Rectal smooth muscle tissue (tissue), 1 donor: ENCODE measurements around the gene ZNF500.
"Not testable (repeated sequence)": the region's sequence is repeated elsewhere in the genome, so short reads cannot be mapped to it uniquely, and the experiment has no call there.

Experiments
- H3K27ac ChIP-seq: one replicate; pipeline ENCODE4 v1.7.0; 2013; ENCODE audit warnings: low read depth, low read length, inconsistent platforms
- H3K27me3 ChIP-seq: one replicate; pipeline ENCODE4 v1.7.0; 2013; ENCODE audit warnings: low read length; ENCODE audit not compliant: control insufficient read depth, insufficient read depth
- H3K36me3 ChIP-seq: one replicate; pipeline ENCODE4 v1.7.0; 2013; ENCODE audit warnings: low read length; ENCODE audit not compliant: control insufficient read depth, insufficient read depth
- H3K4me1 ChIP-seq: one replicate; pipeline ENCODE4 v1.7.0; 2013; ENCODE audit warnings: low read length; ENCODE audit not compliant: control insufficient read depth, insufficient read depth
- H3K4me3 ChIP-seq: one replicate; pipeline ENCODE4 v1.7.0; 2013; ENCODE audit warnings: low read length
- H3K9ac ChIP-seq: one replicate; pipeline ENCODE4 v1.7.0; 2013; ENCODE audit warnings: low read length

Gene ZNF500

GRCh38 chr16:4790871-4791270 is 23.9 kb upstream of the ZNF500 start:
- Histone ChIP-seq H3K4me3 (no peak overlapping the region), H3K9ac (no peak overlapping the region), H3K36me3 (no peaks in the 10 kb centered on the region), H3K4me1 (no peaks in the 10 kb centered on the region), H3K27ac (no peak overlapping the region), H3K27me3 (peaks cover 3% of the 10 kb centered on the region)

DNA sequence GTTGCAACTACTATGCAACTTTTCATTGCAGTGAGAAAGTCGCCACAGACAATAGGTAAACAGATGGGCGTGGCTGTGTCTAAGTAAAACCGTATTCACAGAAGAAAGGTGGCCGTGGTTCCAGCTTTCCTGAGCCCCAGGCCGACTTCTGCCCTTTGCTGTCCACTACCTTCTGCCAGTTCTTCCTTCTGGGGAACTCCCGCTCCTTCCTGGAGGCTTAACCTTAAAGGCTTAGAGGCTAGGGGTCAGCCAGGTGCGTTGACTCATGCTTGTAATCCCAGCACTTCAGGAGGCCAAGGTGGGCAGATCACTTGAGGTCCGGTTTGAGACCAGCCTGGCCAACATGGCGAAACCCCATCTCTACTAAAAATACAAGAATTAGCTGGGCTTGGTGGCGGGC is 23.3 kb upstream of the ZNF500 start:
- Histone ChIP-seq H3K27ac (no peak overlapping the region), H3K36me3 (no peaks in the 10 kb centered on the region), H3K4me1 (no peaks in the 10 kb centered on the region), H3K27me3 (peaks cover 3% of the 10 kb centered on the region), H3K9ac (no peak overlapping the region), H3K4me3 (no peak overlapping the region)

DNA sequence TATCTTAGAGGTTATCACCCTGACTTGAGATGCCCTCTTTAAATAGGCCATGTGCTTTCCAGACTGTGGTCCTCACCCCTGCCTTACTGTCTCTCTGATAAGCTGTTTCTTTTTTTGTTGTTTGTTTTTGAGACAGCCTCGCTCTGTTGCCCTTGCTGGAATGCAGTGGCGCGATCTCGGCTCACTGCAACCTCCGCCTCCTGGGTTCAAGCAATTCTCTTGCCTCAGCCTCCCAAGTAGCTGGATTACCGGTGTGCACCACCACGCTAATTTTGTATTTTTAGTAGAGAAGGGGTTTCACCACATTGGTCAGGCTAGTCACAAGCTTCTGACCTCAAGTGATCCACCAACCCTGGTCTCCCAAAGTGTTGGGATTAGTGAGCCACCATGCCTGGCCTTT is 21.9 kb upstream of the ZNF500 start:
- H3K27ac ChIP-seq = no peak overlapping the region
- H3K27me3 ChIP-seq = peaks cover 3% of the 10 kb centered on the region
- no peak overlapping the region for H3K9ac ChIP-seq
- H3K36me3 ChIP-seq = no peaks in the 10 kb centered on the region
- H3K4me3 ChIP-seq = no peak overlapping the region
- H3K4me1 ChIP-seq = no peaks in the 10 kb centered on the region

GRCh38 chr16:4788489-4788889 is 21.5 kb upstream of the ZNF500 start:
- Histone ChIP-seq H3K4me1 (no peaks in the 10 kb centered on the region), H3K4me3 (no peak overlapping the region), H3K27ac (no peak overlapping the region), H3K9ac (no peak overlapping the region), H3K36me3 (no peaks in the 10 kb centered on the region), H3K27me3 (peaks cover 3% of the 10 kb centered on the region)

- Histone ChIP-seq H3K4me1 (no peaks in the 10 kb centered on the region), H3K27ac (no peak within 1 kb of the TSS), H3K36me3 (no peaks in the 10 kb centered on the region), H3K27me3 (peaks cover 3% of the 10 kb centered on the region), H3K9ac (no peak within 1 kb of the TSS), H3K4me3 (no peak within 1 kb of the TSS)
Observed at GRCh38 chr16:4787627-4788482, 20.9 kb upstream of the ZNF500 start, which contains the start of gene SEPTIN12. TSS of gene SEPTIN12 (minus strand) at chr16:4788345. CDS start at chr16:4787645, 700 bp downstream.

DNA sequence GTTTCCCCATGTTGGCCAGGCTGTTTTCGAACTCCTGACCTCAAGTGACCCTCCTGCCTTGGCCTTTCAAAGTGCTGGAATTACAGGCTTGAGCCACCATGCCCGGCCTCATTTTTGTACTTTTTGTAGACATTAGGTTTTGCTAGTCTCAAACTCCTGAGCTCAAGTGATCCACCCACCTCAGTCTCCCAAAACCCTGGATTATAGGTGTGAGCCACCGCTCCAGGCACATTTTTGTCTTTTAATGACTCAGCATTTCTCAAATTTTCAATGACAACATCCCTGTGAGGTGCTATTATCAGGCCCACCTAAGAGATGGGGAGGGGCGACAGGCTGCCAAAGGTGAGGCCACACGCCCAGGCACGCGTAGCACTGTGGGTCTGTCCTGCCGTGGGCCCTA is 20.1 kb upstream of the ZNF500 start:
- H3K36me3 ChIP-seq = no peaks in the 10 kb centered on the region
- peaks cover 3% of the 10 kb centered on the region for H3K27me3 ChIP-seq
- H3K4me3 ChIP-seq = no peak overlapping the region

GRCh38 chr16:4785758-4786433 is 18.9 kb upstream of the ZNF500 start:
- H3K4me1 ChIP-seq = no peaks in the 10 kb centered on the region
- H3K9ac ChIP-seq = no peak overlapping the region
- H3K27ac ChIP-seq = no peak overlapping the region
- H3K27me3 ChIP-seq = peaks cover 3% of the 10 kb centered on the region
- H3K4me3 ChIP-seq = no peak overlapping the region
- H3K36me3 ChIP-seq = no peaks in the 10 kb centered on the region

More for the DNA sequence above, 20.1 kb upstream of the ZNF500 start:
- Histone ChIP-seq H3K27ac (no peak overlapping the region), H3K9ac (no peak overlapping the region), H3K4me1 (no peaks in the 10 kb centered on the region)

GRCh38 chr16:4784444-4784987 is 17.6 kb upstream of the ZNF500 start:
- H3K4me3 ChIP-seq, H3K27me3 ChIP-seq, H3K4me1 ChIP-seq, H3K36me3 ChIP-seq, H3K9ac ChIP-seq, H3K27ac ChIP-seq: not testable (repeated sequence)

- no peak overlapping the region for H3K4me3 ChIP-seq
- peaks cover 3% of the 10 kb centered on the region for H3K27me3 ChIP-seq
- no peak overlapping the region for H3K27ac ChIP-seq
- no peaks in the 10 kb centered on the region for H3K4me1 ChIP-seq
- H3K36me3 ChIP-seq = no peaks in the 10 kb centered on the region
- no peak overlapping the region for H3K9ac ChIP-seq
Observed at GRCh38 chr16:4783951-4784336, 17.0 kb upstream of the ZNF500 start.

- Histone ChIP-seq H3K9ac (no peak overlapping the region), H3K27ac (no peak overlapping the region), H3K36me3 (no peaks in the 10 kb centered on the region)
Observed at GRCh38 chr16:4783251-4783950, 16.4 kb upstream of the ZNF500 start.

DNA sequence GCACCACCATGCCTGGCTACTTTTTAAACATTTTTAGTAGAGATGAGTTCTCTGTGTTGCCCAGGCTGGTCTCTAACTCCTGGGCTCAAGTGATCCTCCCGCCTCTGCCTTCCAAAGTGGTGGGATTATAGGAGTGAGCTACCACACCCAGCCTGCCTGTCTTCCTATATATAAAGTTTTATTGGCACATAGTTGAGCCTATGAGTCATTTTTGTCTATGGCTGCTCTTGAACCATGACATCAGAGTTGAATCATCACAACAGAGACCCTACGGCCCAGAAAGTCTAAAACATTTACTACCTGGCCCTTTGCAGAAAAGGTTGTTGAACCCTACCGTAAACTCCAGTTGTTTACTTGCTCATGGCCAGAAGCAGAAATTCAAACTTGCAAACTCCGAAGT is 13.3 kb upstream of the ZNF500 start:
- H3K4me3 ChIP-seq = no peak overlapping the region
- no peaks in the 10 kb centered on the region for H3K36me3 ChIP-seq
- H3K27me3 ChIP-seq = no peaks in the 10 kb centered on the region
- H3K27ac ChIP-seq = no peak overlapping the region
- H3K4me1 ChIP-seq = no peaks in the 10 kb centered on the region
- H3K9ac ChIP-seq = no peak overlapping the region

More at GRCh38 chr16:4783251-4783950, 16.4 kb upstream of the ZNF500 start:
- Histone ChIP-seq H3K4me1 (no peaks in the 10 kb centered on the region), H3K4me3 (no peak overlapping the region), H3K27me3 (peaks cover 3% of the 10 kb centered on the region)

DNA sequence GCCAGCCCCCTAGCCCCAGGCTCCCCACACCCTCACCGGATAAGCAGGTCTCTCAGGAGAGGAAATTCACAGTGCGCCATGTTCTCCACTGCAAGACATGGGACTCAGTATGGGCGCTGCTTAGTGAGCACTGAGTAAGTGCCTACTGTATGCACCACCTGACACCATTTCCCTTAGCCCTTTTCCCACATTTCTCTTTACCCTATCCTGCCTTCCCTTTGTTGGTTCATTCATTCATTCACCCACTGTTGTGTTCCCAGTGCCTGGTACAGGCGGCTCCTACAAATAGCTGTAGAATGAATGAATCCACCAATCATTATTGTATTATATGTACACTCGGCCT is 11.1 kb upstream of the ZNF500 start:
- Histone ChIP-seq H3K9ac (no peak overlapping the region), H3K27ac (no peak overlapping the region), H3K27me3 (no peaks in the 10 kb centered on the region), H3K36me3 (no peaks in the 10 kb centered on the region), H3K4me1 (no peaks in the 10 kb centered on the region), H3K4me3 (no peak overlapping the region)
